B cell (primary cell): ENCODE data around the gene TAS2R38. TPM values are rescaled to one million over a fixed set of nuclear protein-coding genes. Genes with fewer than 3 reads are reported as not detected.

Experiments
- ATAC-seq: fragments of 200-7000 bp; cut with Tn5 transposase; one replicate; pipeline ENCODE4 v1.10.0; 2021; ENCODE audit warnings: low read depth, mild to moderate bottlenecking, moderate number of reproducible peaks, moderate library complexity
- CTCF ChIA-PET: fragments of 350-600 bp; sonication (Branson Sonifier 250); formaldehyde crosslinking; loops from one replicate; lab custom pipeline; 2021; ENCODE audit warnings: antibody characterized with exemption, inconsistent platforms; lab: Charles Lee
- POLR2A ChIA-PET: fragments of 350-600 bp; sonication (Branson Sonifier 250); formaldehyde crosslinking; loops from one replicate; lab custom pipeline; 2021; ENCODE audit warnings: antibody characterized with exemption; lab: Charles Lee
- DNase-seq: peaks from one replicate; pipeline ENCODE4 v3.0.0; 2013
- H2AFZ ChIP-seq: 2 replicates; pipeline ENCODE4 v1.6.1; 2012; ENCODE audit warnings: mild to moderate bottlenecking, low read depth, low read length; ENCODE audit not compliant: insufficient read depth, poor library complexity, severe bottlenecking
- H3K27ac ChIP-seq, 2 donors: 1 replicate in 1 of 2; 2 replicates in 1 of 2; pipeline ENCODE4 v1.5.1; 2012 to 2013; ENCODE audit warnings: low read length in 2 of 2, mild to moderate bottlenecking in 2 of 2, moderate library complexity in 1 of 2
- H3K27me3 ChIP-seq, 4 experiments: fragments of 200-600 bp in 1 of 4; sonication (generic) in 1 of 4; replicated peaks in 1 of 4; 1 replicate in 2 of 4; 2 replicates in 2 of 4; pipeline versions ENCODE4 v1.6.1 to v1.7.0; 2013 to 2016; ENCODE audit warnings: low read length in 3 of 4, mild to moderate bottlenecking in 2 of 4, mixed read lengths in 1 of 4, moderate library complexity in 1 of 4; ENCODE audit not compliant: insufficient read depth in 4 of 4, control insufficient read depth in 3 of 4; ENCODE audit errors: control extremely low read depth in 1 of 4
- H3K36me3 ChIP-seq, 2 experiments: replicated peaks in 1 of 2; 1 replicate in 1 of 2; 2 replicates in 1 of 2; pipeline versions ENCODE4 v1.6.1 to v1.7.1; 2013; ENCODE audit warnings: low read length in 1 of 2; ENCODE audit not compliant: insufficient read depth in 2 of 2, control insufficient read depth in 1 of 2; ENCODE audit errors: control extremely low read depth in 1 of 2, extremely low read depth in 1 of 2
- H3K4me1 ChIP-seq, 2 donors: fragments of 200-600 bp in 1 of 2; sonication (generic) in 1 of 2; 1 replicate in 1 of 2; 2 replicates in 1 of 2; pipeline versions ENCODE4 v1.5.1 to v1.6.1; 2013 to 2017; ENCODE audit warnings: low read length in 2 of 2; ENCODE audit not compliant: control insufficient read depth in 2 of 2, insufficient read depth in 2 of 2
- H3K4me2 ChIP-seq: replicated peaks from 2 replicates; pipeline ENCODE3; 2012; ENCODE audit warnings: mild to moderate bottlenecking, low read depth, low read length; ENCODE audit not compliant: poor library complexity, severe bottlenecking
- H3K4me3 ChIP-seq, 5 experiments: fragments of 200-600 bp in 1 of 5; sonication (generic) in 1 of 5; 1 replicate in 3 of 5; 2 replicates in 2 of 5; pipeline versions ENCODE4 v1.5.1 to v1.7.0; 2011 to 2016; ENCODE audit warnings: low read length in 4 of 5, mild to moderate bottlenecking in 4 of 5, low read depth in 2 of 5, control low read depth in 1 of 5, moderate library complexity in 1 of 5; ENCODE audit not compliant: insufficient read depth in 1 of 5; ENCODE audit errors: control extremely low read depth in 1 of 5, extremely low read depth in 1 of 5
- H3K79me2 ChIP-seq: fragments of 200-600 bp; sonication (generic); one replicate; pipeline ENCODE4 v1.6.0; 2016; ENCODE audit warnings: low read length; ENCODE audit not compliant: control insufficient read depth, insufficient read depth
- H3K9ac ChIP-seq: fragments of 200-600 bp; sonication (generic); 2 replicates; pipeline ENCODE4 v1.6.1; 2017; ENCODE audit warnings: mild to moderate bottlenecking, low read length, moderate library complexity
- H3K9me3 ChIP-seq, 3 donors: one replicate each; pipeline versions ENCODE4 v1.6.1 to v1.7.1; 2013; ENCODE audit warnings: low read length in 2 of 3; ENCODE audit not compliant: control insufficient read depth in 2 of 3, insufficient read depth in 1 of 3; ENCODE audit errors: control extremely low read depth in 1 of 3
- H4K20me1 ChIP-seq: 2 replicates; pipeline ENCODE4 v1.6.0; 2012; ENCODE audit warnings: mild to moderate bottlenecking, low read length; ENCODE audit not compliant: insufficient read depth, control insufficient read depth, poor library complexity, severe bottlenecking
- H3K27ac Mint-ChIP-seq: one replicate; pipeline ENCODE4 v1.8.0; 2021; ENCODE audit warnings: mixed read lengths
- H3K27me3 Mint-ChIP-seq: one replicate; pipeline ENCODE4 v1.8.0; 2021; ENCODE audit warnings: mixed read lengths
- H3K4me1 Mint-ChIP-seq: one replicate; pipeline ENCODE4 v1.8.0; 2021; ENCODE audit warnings: mixed read lengths
- H3K4me3 Mint-ChIP-seq: one replicate; pipeline ENCODE4 v1.8.0; 2021; ENCODE audit warnings: mixed read lengths
- H3K9me3 Mint-ChIP-seq: one replicate; pipeline ENCODE4 v1.8.0; 2022; ENCODE audit warnings: mixed read lengths; ENCODE audit not compliant: insufficient read depth
- EZH2 ChIP-seq: IDR thresholded peaks from 2 replicates; pipeline ENCODE4 v1.6.1; 2012; ENCODE audit warnings: borderline replicate concordance, low read depth, mild to moderate bottlenecking, moderate library complexity, low read length; ENCODE audit not compliant: insufficient read depth, poor library complexity, severe bottlenecking
- WGBS: methylation state at CpG from one replicate; pipeline ENCODE4 v1.1.5; 2013; ENCODE audit warnings: missing lambda C conversion rate; ENCODE audit not compliant: insufficient coverage; 5-methylcytosine and 5-hydroxymethylcytosine counted together
- intact Hi-C: fragments of 100-400 bp; cut with micrococcal nuclease; formaldehyde crosslinking; loops from one replicate; pipeline ENCODE4 v1.10.0; 2022
- polyA plus RNA-seq: library from polyadenylated mRNA; depleted of rRNA; stranded (reverse); fragments of >200 nt; gene quantifications from 2 replicates; pipeline ENCODE4 v1.2.3, GENCODE V29; 2012
- total RNA-seq, 2 donors: library from RNA; stranded (reverse); fragments of 120-200 nt in 1 of 2; gene quantifications; 1 replicate in 1 of 2; 2 replicates in 1 of 2; pipeline versions ENCODE4 v1.2.3 to v1.2.4, GENCODE V29; 2013 to 2022
- TF ChIP-seq, protein P1 (sequence below): fragments of 200-600 bp; IDR thresholded peaks from one replicate; pipeline ENCODE4 v1.8.0; 2022; ENCODE audit warnings: antibody characterized with exemption, mild to moderate bottlenecking

The TAS2R38 gene
- total and polyA plus RNA-seq, 2 donors (not counting 1 experiment from before 2014, with no cell fraction given): not detected

DNA sequence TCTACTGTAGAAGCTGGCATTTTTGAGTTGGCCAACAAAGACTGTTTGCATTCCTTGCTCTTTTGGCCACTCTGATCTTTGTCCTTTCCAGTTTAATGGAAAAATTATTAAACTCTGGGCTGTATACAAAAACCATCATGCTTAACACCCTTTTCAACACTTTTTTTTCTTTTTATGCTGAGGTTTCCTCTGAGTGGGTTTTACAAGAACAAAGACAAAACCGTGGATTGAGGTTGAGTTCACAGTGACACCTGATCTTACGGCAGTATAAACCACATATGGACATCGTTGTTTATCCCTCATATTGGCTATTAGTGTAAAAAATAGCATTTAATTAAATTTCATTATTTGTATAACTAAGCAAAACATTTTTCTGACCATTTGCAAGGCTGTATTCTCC is 43.9 kb upstream of the TAS2R38 start:
- ChIA-PET POLR2A (no interaction called here), CTCF (no interaction called here)
- Histone ChIP-seq H3K79me2 (no peaks in the 10 kb centered on the region), H3K27ac (no peak overlapping the region), H3K4me1 (no peaks in the 10 kb centered on the region), H3K9me3 (no peaks in the 10 kb centered on the region), H2AFZ (no peak overlapping the region), H3K9ac (no peak overlapping the region), H3K27me3 (no peaks in the 10 kb centered on the region), H3K4me3 (no peak overlapping the region), H4K20me1 (no peaks in the 10 kb centered on the region), H3K36me3 (no peaks in the 10 kb centered on the region), H3K4me2 (no peak overlapping the region)
- no peak for ATAC-seq
- Mint-ChIP-seq H3K9me3 (no peaks in the 10 kb centered on the region), H3K27me3 (peaks cover 8% of the 10 kb centered on the region), H3K4me1 (no peaks in the 10 kb centered on the region), H3K4me3 (no peak overlapping the region), H3K27ac (no peak overlapping the region)
- no CpG with 5 or more reads among the region's 3 CpGs for WGBS
- no peak for TF ChIP-seq EZH2
- TF ChIP-seq, protein P1, sequence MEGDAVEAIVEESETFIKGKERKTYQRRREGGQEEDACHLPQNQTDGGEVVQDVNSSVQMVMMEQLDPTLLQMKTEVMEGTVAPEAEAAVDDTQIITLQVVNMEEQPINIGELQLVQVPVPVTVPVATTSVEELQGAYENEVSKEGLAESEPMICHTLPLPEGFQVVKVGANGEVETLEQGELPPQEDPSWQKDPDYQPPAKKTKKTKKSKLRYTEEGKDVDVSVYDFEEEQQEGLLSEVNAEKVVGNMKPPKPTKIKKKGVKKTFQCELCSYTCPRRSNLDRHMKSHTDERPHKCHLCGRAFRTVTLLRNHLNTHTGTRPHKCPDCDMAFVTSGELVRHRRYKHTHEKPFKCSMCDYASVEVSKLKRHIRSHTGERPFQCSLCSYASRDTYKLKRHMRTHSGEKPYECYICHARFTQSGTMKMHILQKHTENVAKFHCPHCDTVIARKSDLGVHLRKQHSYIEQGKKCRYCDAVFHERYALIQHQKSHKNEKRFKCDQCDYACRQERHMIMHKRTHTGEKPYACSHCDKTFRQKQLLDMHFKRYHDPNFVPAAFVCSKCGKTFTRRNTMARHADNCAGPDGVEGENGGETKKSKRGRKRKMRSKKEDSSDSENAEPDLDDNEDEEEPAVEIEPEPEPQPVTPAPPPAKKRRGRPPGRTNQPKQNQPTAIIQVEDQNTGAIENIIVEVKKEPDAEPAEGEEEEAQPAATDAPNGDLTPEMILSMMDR: no peak
- no peak for DNase-seq
- intact Hi-C loops: no loop called here

DNA sequence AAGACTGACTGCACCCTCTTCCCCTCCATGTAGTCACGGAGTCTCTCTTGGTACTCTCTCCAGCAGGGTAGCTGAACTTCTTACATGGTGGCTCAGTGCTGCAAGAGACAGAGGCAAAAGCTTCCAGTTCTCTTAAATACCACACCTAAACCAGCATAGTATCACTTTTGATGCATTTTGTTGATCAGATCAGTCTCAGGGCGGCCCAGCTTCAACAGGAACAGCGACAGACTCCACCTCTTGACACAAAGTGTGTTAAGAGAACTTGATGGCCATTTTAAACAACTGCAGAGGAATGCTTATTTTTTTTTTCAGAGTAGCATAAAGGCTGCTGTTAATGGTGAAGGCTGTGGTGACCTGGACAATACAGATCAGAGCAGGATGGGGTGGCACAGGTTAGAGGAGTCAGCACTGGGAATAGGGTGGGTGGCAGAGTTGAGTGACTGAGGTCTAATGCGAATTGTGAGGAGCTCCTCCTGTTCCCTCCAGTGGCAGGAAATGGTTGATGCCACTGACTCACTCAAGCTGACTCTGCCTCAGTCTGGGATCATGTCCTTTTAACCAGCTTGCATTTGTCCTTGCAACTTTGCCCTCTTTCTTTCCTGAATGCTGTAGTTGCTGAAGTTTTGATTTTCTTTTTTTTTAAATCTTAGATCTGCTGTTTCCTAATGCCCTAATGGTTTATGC is 39.4 kb upstream of the TAS2R38 start:
- H3K4me2 ChIP-seq: no peak overlapping the region
- ChIA-PET POLR2A (no interaction called here), CTCF (interaction anchor here (0.6 kb wide), 1 partner anchor 1366 kb away, joined by 3 read pairs; no protein-coding TSS in a partner anchor)
- no peaks in the 10 kb centered on the region for H4K20me1 ChIP-seq
- Mint-ChIP-seq H3K9me3 (no peaks in the 10 kb centered on the region), H3K27me3 (peaks cover 3% of the 10 kb centered on the region), H3K4me3 (no peak overlapping the region), H3K4me1 (no peaks in the 10 kb centered on the region), H3K27ac (no peak overlapping the region)
- no peaks in the 10 kb centered on the region for H3K79me2 ChIP-seq
- H3K9ac ChIP-seq: no peak overlapping the region
- WGBS: 89% methylated on average over 4 of the region's 4 CpGs
- TF ChIP-seq EZH2: no peak
- TF ChIP-seq, protein P1: no peak
- DNase-seq (no peak), ATAC-seq (no peak)
- no peaks in the 10 kb centered on the region for H3K27me3 ChIP-seq
- no peak overlapping the region for H3K4me3 ChIP-seq
- no peak overlapping the region for H3K27ac ChIP-seq
- no peaks in the 10 kb centered on the region for H3K9me3 ChIP-seq
- H3K36me3 ChIP-seq: no peaks in the 10 kb centered on the region
- intact Hi-C loops: no loop called here
- H3K4me1 ChIP-seq: no peaks in the 10 kb centered on the region
- no peak overlapping the region for H2AFZ ChIP-seq
